Renal cortex interstitium (tissue), 15 donors: Measurements from ENCODE around the gene ZSWIM8. TPM values are rescaled to one million over a fixed set of nuclear protein-coding genes. Genes with fewer than 3 reads are reported as not detected.
"Not testable (repeated sequence)": the region's sequence is repeated elsewhere in the genome, so short reads cannot be mapped to it uniquely, and the experiment has no call there.

Experiments used
- DNase-seq, 11 donors: peaks; one replicate each; pipeline ENCODE4 v3.0.0-alpha.2; 2013; ENCODE audit warnings: low read depth in 9 of 11, low spot score in 4 of 11; ENCODE audit errors: extremely low read depth in 1 of 11
- long read RNA-seq, 16 experiments: transcript quantifications; one replicate each; lab custom pipeline, GENCODE V29; 2026
- polyA plus RNA-seq, 3 donors: library from polyadenylated mRNA; unstranded; fragments of 120-200 nt; gene quantifications; one replicate each; pipeline ENCODE4 v1.2.1, GENCODE V29; 2013; ENCODE audit not compliant: insufficient read length in 3 of 3

The ZSWIM8 gene
- 100 to 1,000 TPM in 2 of 3 donors, 10 to 100 TPM in 1; 85.0 to 137 (median 100) TPM for polyA plus RNA-seq
- long read RNA-seq, donor 1, partial matches to known transcripts: 5 of 6 reads
- long read RNA-seq, donor 1, other reads (novel, unspliced or antisense): 0 of 6 reads
- long read RNA-seq, donor 2, partial matches to known transcripts: 5 of 8 reads
- long read RNA-seq, donor 2, other reads (novel, unspliced or antisense): 0 of 8 reads
- long read RNA-seq, donor 3, full-length matches to known transcripts: 9 of 9 reads
- long read RNA-seq, donor 3, partial matches to known transcripts: 0 of 9 reads
- long read RNA-seq, donor 3, other reads (novel, unspliced or antisense): 0 of 9 reads
- long read RNA-seq, donor 4, full-length matches to known transcripts: 20 of 25 reads
- long read RNA-seq, donor 4, partial matches to known transcripts: 5 of 25 reads
- long read RNA-seq, donor 4, other reads (novel, unspliced or antisense): 0 of 25 reads
- long read RNA-seq, donor 5: 0 reads
- long read RNA-seq, donor 6, transcript ZSWIM8-209 (2 exons, 466 nt): major isoform, 9 of 64 reads
- long read RNA-seq, donor 6, partial matches to known transcripts: 52 of 64 reads
- long read RNA-seq, donor 6, other reads (novel, unspliced or antisense): 0 of 64 reads
- long read RNA-seq, donor 7, transcript ZSWIM8-209 (2 exons, 466 nt): major isoform, 6 of 20 reads
- long read RNA-seq, donor 7, partial matches to known transcripts: 13 of 20 reads
- long read RNA-seq, donor 7, other reads (novel, unspliced or antisense): 0 of 20 reads
- long read RNA-seq, donor 8, transcript ZSWIM8-209 (2 exons, 466 nt): major isoform, 13 of 21 reads
- long read RNA-seq, donor 8, partial matches to known transcripts: 5 of 21 reads
- long read RNA-seq, donor 8, other reads (novel, unspliced or antisense): 0 of 21 reads
- long read RNA-seq, donor 9, transcript ZSWIM8-209 (2 exons, 466 nt): major isoform, 7 of 8 reads
- long read RNA-seq, donor 9, partial matches to known transcripts: 0 of 8 reads
- long read RNA-seq, donor 9, other reads (novel, unspliced or antisense): 0 of 8 reads
- long read RNA-seq, donor 10, transcript ZSWIM8-209 (2 exons, 466 nt): major isoform, 5 of 7 reads
- long read RNA-seq, donor 10, partial matches to known transcripts: 0 of 7 reads
- long read RNA-seq, donor 10, other reads (novel, unspliced or antisense): 0 of 7 reads
- long read RNA-seq, donor 11, full-length matches to known transcripts: 12 of 17 reads
- long read RNA-seq, donor 11, partial matches to known transcripts: 5 of 17 reads
- long read RNA-seq, donor 11, other reads (novel, unspliced or antisense): 0 of 17 reads
- long read RNA-seq, donor 12, partial matches to known transcripts: 0 of 5 reads
- long read RNA-seq, donor 12, other reads (novel, unspliced or antisense): 0 of 5 reads
- long read RNA-seq, donor 13: 0 reads
- long read RNA-seq, donor 14, partial matches to known transcripts: 0 of 6 reads
- long read RNA-seq, donor 14, other reads (novel, unspliced or antisense): 0 of 6 reads
- long read RNA-seq, donor 15, partial matches to known transcripts: 0 of 8 reads
- long read RNA-seq, donor 15, other reads (novel, unspliced or antisense): 0 of 8 reads
- long read RNA-seq, donor 16, transcript ZSWIM8-209 (2 exons, 466 nt): major isoform, 36 of 100 reads
- long read RNA-seq, donor 16, transcript ZSWIM8-218 (3 exons, 970 nt): minor isoform, 5 of 100 reads
- long read RNA-seq, donor 16, partial matches to known transcripts: 53 of 100 reads
- long read RNA-seq, donor 16, other reads (novel, unspliced or antisense): 0 of 100 reads

- peak; percentile 81 to 97 (median 93) for DNase-seq
Observed at GRCh38 chr10:73785211-73785720, at the start of gene ZSWIM8. Gene ZSWIM8, plus strand, starts transcription at chr10:73785606. Its CDS starts 273 bp downstream, at chr10:73785879.

DNA sequence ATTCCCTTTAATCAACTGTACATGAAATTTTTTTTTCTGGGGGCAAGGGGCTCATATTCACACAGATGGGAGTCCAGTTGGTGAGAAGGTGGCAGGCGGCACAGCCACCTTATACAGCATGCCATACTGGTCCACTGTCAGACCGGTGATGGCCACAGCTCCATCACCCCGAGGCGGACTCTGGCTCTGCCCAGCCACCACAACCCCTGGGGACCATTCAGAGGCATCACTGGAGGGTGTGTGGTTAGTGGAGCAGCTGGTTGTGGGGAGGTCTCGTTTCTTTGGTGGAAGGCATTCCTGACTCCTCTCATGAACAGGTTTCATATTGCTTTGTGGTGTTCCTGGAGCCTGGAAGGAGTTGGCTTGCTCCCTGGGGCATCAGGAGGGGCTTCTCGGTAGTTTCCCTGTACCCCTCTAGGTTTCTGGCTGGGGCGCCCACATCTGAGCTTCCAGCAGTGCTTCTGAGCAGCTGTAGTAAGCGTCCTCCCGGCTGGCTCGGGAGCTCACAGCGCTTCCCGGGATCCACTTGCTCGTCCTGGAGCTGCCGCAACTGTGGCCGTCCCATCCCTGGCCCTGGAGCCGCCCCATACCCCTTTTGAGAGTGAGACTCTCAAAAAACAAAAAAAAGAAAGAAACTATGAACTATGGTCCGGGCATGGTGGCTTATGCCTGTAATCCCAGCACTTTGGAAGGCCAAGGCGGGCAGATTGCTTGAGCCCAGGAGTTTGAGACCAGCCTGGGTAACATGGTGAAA, 44.7 kb upstream of the ZSWIM8 start:
- not testable (repeated sequence) for DNase-seq

DNA sequence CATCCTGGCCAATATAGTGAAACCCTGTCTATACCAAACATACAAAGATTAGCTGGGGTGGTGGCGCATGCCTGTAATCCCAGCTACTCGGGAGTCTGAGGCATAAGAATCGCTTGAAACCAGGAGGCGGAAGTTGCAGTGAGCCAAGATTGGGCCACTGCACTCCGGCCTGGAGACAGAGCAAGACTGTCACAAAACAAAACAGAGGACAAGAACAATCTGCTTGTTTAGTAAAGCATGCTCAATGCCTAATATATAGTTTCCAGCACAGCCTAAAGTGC, 43.0 kb upstream of the ZSWIM8 start:
- no peak for DNase-seq

DNA sequence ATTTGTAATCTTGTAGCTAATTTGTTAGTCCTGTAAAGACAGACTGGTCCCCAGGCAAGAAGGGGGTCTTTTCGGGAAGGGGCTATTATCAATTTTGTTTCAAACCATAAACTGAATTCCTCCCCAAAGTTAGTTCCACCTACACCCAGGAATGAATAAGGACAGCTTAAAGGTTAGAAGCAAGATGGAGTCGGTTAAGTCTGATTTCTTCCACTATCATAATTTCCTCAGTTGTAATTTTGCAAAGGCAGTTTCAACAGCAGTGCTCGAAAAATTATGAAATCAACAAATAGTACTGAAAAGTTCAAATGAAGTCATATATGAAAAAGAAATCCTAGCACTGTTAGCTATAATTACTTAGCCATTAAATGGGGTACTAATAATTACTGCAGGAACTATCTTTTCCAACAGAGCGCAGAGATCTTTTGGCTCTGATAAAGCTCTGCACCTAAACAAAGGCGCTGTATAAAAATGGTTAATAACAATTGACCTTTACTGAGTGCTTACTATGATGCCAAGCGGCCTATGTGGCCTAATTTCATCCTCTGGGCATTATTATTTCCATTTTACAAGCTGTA, 42.0 kb upstream of the ZSWIM8 start:
- DNase-seq: no peak

DNA sequence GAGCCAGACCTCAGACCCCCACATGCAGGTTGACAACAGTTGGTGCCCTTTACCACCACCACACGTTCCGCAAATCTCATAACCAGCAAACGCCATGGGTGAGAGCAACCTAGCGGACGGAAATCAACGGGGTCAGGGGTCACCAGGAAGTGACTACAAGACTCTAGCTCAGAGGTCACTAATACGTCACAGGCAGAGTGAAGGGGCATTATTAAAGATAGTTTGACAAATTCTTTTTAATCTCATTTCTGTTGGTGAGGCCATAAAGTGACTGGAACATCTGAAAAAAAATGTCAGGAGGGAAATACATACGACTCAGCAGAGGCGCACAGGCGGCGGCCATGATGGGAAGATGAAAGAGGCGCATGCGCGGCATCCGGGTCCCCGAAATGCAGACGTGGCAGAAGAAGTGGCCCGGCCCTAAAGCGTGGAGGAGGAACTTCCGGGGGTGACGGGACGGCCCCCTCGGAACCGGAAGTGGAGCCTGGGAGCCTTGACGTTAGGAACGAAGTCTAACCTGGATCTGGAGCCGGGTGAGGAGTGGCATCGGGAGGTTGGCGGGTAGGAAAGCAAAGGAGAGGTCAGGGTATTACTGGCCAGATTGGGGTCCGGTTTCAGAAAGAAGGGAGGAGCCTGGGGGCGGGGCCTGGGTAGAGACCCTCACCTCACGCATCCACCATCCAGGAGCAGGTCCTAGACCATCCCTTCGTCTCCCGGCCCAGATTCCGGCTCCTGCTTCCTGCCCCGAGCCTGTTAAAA, 41.3 kb upstream of the ZSWIM8 start, which contains the start of gene SEC24C:
SEC24C (plus strand) TSS at position 468 of the 759 bp plus-strand sequence. CDS start 2,461 bp downstream, outside the sequence.
- DNase-seq: peak; percentile 92 to 99 (median 96)

- DNase-seq: peak in 6 of 11 donors; percentile 28 to 60 (median 47)
Observed at GRCh38 chr10:73744664-73744975, 40.8 kb upstream of the ZSWIM8 start.

DNA sequence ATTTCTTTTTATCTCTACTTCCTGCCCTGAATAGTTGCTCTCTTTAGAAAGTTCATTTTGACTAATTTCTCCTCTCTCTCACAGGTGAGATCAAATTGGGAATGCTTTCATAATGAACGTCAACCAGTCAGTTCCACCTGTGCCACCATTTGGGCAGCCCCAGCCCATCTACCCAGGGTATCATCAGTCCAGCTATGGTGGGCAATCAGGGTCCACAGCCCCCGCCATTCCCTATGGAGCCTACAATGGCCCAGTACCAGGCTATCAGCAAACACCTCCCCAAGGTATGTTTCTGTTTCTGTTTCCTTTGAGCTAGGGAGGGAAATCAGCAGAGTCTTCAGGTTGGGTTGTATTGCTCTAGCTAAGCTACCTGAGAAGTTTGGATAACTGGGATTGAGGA, 38.7 kb upstream of the ZSWIM8 start:
- no peak for DNase-seq

DNA sequence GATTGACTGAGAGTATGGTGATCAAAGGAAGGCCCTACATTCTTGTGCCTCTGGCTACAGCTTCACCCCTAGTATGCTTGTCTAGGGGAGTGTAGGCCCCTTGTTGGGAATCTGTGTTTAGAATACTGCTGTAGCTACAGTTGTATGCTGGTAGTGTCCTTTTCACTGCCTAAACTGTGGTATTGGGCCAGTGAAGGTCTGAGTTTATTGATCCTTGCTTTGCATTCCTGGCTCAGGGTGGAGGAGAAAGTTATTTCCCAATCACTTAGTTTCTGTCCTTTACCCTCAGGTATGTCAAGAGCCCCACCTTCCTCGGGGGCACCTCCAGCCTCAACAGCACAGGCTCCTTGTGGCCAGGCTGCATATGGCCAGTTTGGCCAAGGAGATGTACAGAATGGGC, 34.6 kb upstream of the ZSWIM8 start:
- no peak for DNase-seq

DNA sequence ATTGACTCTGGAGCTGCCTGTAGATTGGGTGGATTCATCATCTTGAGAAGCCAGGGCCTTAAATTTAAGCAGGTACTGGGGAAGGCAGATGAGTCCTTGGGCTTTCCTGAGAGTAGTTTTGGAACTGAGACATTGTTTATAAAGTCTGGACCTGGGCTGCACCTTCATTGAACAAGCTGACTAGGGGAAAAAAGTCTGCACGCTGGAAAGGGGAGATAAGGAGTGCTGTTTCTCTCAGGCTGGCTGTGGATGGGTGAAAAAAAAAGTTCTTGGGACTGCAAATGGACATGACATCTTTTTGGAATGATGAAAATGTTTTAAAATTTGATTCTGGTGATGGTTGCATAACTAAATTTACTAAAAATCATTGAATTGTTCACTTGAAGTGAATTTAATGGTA, 29.2 kb upstream of the ZSWIM8 start:
- no peak for DNase-seq

GRCh38 chr10:73758704-73759511, 26.5 kb upstream of the ZSWIM8 start:
- no peak for DNase-seq

DNA sequence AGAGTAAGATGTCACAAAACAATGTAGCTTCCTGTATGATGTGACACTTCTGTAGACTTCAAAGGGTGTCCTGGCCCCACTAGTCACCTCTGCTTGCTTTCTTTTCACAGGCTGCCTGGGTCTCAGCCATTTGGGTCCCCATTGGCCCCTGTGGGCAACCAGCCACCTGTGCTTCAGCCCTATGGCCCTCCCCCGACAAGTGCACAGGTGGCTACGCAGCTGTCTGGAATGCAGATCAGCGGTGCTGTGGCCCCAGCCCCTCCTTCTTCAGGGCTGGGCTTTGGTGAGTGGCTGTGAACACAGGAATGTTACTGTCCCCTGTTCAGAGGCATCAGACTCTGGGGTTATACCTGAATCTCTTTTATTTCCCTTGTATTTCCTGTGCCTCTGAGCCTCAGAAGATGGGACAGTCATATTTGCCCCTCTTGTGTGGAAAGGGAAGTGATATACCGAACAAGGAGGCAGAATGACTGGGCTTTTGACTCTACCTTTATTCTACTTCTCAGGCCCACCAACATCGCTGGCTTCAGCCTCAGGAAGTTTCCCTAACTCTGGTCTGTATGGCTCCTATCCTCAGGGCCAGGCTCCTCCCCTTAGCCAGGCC, 25.8 kb upstream of the ZSWIM8 start:
- DNase-seq: no peak

DNA sequence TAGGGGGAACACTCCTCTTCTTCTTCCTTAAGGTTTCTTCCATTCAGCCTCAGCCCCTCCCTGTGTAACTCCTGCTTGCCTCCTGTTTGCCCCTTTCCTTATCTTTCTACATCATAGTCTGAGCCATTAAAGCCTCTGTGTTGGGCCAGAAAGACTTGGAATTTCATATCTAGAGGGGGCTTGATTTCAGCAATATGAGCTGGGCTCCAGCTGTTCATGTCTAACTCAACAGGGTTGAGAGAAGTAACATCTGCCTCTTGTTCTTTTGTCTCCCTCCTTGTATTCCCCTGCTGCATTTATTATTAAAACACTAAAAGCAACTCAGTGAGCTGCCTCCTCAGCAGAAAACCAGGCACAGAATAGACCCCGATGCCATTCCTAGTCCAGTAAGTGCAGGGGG, 23.6 kb upstream of the ZSWIM8 start:
- no peak for DNase-seq

- DNase-seq: no peak
Observed at GRCh38 chr10:73762915-73763314, 22.5 kb upstream of the ZSWIM8 start.

GRCh38 chr10:73763343-73763742, 22.1 kb upstream of the ZSWIM8 start:
- DNase-seq: no peak

- no peak for DNase-seq
Observed at GRCh38 chr10:73765066-73765465, 20.3 kb upstream of the ZSWIM8 start.
